Suprapubic skin (tissue), 4 donors: Measurements from ENCODE around the gene TRIM63.

Experiments used
- CTCF ChIP-seq, 2 donors: fragments of 200-600 bp in 1 of 2; fragments of 450-650 bp in 1 of 2; sonication (generic) in 1 of 2; IDR thresholded peaks; one replicate each; pipeline ENCODE4 v1.5.1; 2016 to 2019; ENCODE audit warnings: antibody characterized with exemption in 2 of 2, mild to moderate bottlenecking in 1 of 2, moderate library complexity in 1 of 2
- EP300 ChIP-seq: sonication (generic); formaldehyde crosslinking; IDR thresholded peaks from one replicate; pipeline ENCODE4 v1.6.1; 2017; ENCODE audit warnings: antibody characterized with exemption
- POLR2AphosphoS5 ChIP-seq, 3 donors: sonication (generic); formaldehyde crosslinking; IDR thresholded peaks; one replicate each; pipeline ENCODE4 v1.6.1; 2017; ENCODE audit warnings: antibody characterized with exemption in 3 of 3

GRCh38 chr1:26009796-26010447 is 57.5 kb downstream of the TRIM63 start:
- no peak for TF ChIP-seq CTCF (IDR thresholded peaks at IDR 0.05)
- TF ChIP-seq EP300: no peak
- no peak for TF ChIP-seq POLR2AphosphoS5 (IDR thresholded peaks at IDR 0.05)
